Activated T-cell treated with anti-CD3 and anti-CD28 coated beads, Interleukin-2, amount 50 U/mL, for 1 hour (primary cell): ENCODE results near the gene TCTN1.
"Not testable (repeated sequence)": the region's sequence is repeated elsewhere in the genome, so short reads cannot be mapped to it uniquely, and the experiment has no call there.

Experiments used
- DNase-seq: peaks from one replicate; pipeline ENCODE4 v3.0.0-alpha.2; 2020

Gene TCTN1

GRCh38 chr12:110640275-110641025 is 26.5 kb downstream of the TCTN1 start:
- DNase-seq: no peak

- DNase-seq: no peak
Observed at GRCh38 chr12:110641521-110641920, 27.6 kb downstream of the TCTN1 start.

- no peak for DNase-seq
Observed at GRCh38 chr12:110647631-110648040, 33.7 kb downstream of the TCTN1 start.

GRCh38 chr12:110649341-110649847 is 35.5 kb downstream of the TCTN1 start:
- DNase-seq: no peak

- DNase-seq: not testable (repeated sequence)
Observed at GRCh38 chr12:110654238-110654637, 40.3 kb downstream of the TCTN1 start.

- no peak for DNase-seq
Observed at GRCh38 chr12:110656071-110656655, 42.2 kb downstream of the TCTN1 start.

GRCh38 chr12:110657747-110658146 is 43.8 kb downstream of the TCTN1 start:
- DNase-seq: no peak

GRCh38 chr12:110658242-110658641 is 44.3 kb downstream of the TCTN1 start:
- DNase-seq: no peak

GRCh38 chr12:110658878-110659277 is 44.9 kb downstream of the TCTN1 start:
- DNase-seq: no peak

- peak; percentile 42 for DNase-seq
Observed at GRCh38 chr12:110661337-110661972, 47.5 kb downstream of the TCTN1 start.

- no peak for DNase-seq
Observed at GRCh38 chr12:110666892-110667291, 53.0 kb downstream of the TCTN1 start.

- DNase-seq: no peak
Observed at GRCh38 chr12:110667671-110668070, 53.7 kb downstream of the TCTN1 start.

- DNase-seq: no peak
Observed at GRCh38 chr12:110668480-110669192, 54.7 kb downstream of the TCTN1 start.

GRCh38 chr12:110669193-110669502 is 55.2 kb downstream of the TCTN1 start:
- DNase-seq: no peak

- DNase-seq: no peak
Observed at GRCh38 chr12:110670161-110670701, 56.3 kb downstream of the TCTN1 start.

GRCh38 chr12:110676171-110676570 is 62.2 kb downstream of the TCTN1 start:
- no peak for DNase-seq

GRCh38 chr12:110677206-110677911 is 63.4 kb downstream of the TCTN1 start:
- no peak for DNase-seq

GRCh38 chr12:110677982-110678381 is 64.1 kb downstream of the TCTN1 start:
- no peak for DNase-seq

- DNase-seq: no peak
Observed at GRCh38 chr12:110679201-110679600, 65.3 kb downstream of the TCTN1 start.

- DNase-seq: no peak
Observed at GRCh38 chr12:110680032-110680431, 66.1 kb downstream of the TCTN1 start.

GRCh38 chr12:110683888-110684287 is 70.0 kb downstream of the TCTN1 start:
- no peak for DNase-seq

- no peak for DNase-seq
Observed at GRCh38 chr12:110684312-110684836, 70.4 kb downstream of the TCTN1 start.
